Activated naive CD4-positive, alpha-beta T cell treated with anti-CD3 and anti-CD28 coated beads, Interleukin-2, amount 50 U/mL, for 24 hours (primary cell): ENCODE data around the gene DSTN.

Experiments
- H3K27ac Mint-ChIP-seq: one replicate; pipeline ENCODE4 v1.8.0; 2021; ENCODE audit warnings: mild to moderate bottlenecking, mixed read lengths
- H3K27me3 Mint-ChIP-seq: one replicate; pipeline ENCODE4 v1.8.0; 2021; ENCODE audit warnings: mixed read lengths
- H3K36me3 Mint-ChIP-seq: one replicate; pipeline ENCODE4 v1.8.0; 2021; ENCODE audit warnings: mixed read lengths
- H3K4me1 Mint-ChIP-seq: one replicate; pipeline ENCODE4 v1.8.0; 2021; ENCODE audit warnings: mixed read lengths
- H3K4me3 Mint-ChIP-seq: one replicate; pipeline ENCODE4 v1.8.0; 2021; ENCODE audit warnings: mild to moderate bottlenecking, mixed read lengths
- H3K9me3 Mint-ChIP-seq: one replicate; pipeline ENCODE4 v1.8.0; 2021; ENCODE audit warnings: mixed read lengths

Gene DSTN

DNA sequence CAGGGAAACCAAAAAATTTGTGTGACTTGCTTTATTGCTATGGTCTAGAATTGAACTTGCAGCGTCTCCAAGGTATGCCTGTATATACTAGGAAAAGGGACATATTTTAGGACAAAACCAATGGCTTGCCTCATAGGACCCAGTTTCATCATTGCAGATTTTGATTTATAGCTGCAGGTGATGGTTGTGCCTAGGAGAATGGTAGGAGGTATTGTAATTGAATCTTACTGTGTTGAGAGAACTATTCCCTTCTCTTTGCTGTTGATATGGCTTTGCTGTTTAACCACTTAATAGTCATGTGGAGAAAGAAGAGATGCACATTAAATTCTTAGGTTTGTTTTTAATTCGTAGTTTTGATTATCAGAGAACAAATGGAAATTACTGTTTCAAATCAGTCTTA is 16.4 kb downstream of the DSTN start:
- Mint-ChIP-seq H3K4me3 (no peak overlapping the region), H3K27ac (no peak overlapping the region), H3K4me1 (peaks cover 46% of the 10 kb centered on the region), H3K27me3 (no peaks in the 10 kb centered on the region), H3K36me3 (peaks cover 5% of the 10 kb centered on the region), H3K9me3 (no peaks in the 10 kb centered on the region)

DNA sequence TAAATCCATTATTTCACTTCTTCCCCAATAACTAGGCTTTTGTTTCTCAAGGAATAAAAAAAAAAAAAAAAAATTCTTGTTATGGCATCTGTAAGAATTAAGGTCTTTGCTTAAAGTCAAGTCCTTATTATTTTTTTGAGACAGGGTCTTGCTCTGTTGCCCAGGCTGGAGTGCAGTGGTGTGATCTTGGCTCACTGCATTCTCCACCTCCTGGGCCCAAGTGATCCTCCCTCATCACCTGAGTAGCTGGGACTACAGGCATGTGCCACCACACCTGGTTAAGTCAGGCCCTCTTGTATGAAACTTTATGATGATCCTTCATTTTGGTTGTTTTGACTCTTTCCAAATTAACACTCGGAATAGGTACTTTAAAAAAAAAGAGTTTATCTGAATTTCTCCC is 17.3 kb downstream of the DSTN start:
- Mint-ChIP-seq H3K36me3 (peaks cover 6% of the 10 kb centered on the region), H3K27ac (no peak overlapping the region), H3K9me3 (no peaks in the 10 kb centered on the region), H3K4me3 (no peak overlapping the region), H3K27me3 (no peaks in the 10 kb centered on the region), H3K4me1 (peaks cover 47% of the 10 kb centered on the region)

DNA sequence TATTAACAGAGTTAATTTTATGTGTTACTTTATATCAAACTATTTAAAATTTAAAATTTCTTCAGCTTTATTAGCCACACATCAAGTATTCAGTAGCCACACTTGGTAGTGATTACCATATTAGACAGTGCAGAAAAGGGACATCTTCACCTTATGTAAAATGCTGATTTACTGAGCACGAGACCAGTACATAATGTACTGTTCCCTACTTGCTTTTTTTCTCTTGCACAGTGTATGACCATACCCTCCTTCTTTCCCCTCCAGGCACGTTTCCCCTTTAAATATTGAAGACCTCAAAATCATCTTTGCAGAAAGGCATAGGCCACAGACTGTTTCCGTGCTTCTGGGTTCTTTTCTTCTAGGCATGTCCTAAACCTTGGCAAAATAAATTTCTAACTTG is 17.9 kb downstream of the DSTN start:
- Mint-ChIP-seq H3K4me1 (peaks cover 43% of the 10 kb centered on the region), H3K36me3 (peaks cover 4% of the 10 kb centered on the region), H3K4me3 (no peak overlapping the region), H3K27me3 (no peaks in the 10 kb centered on the region), H3K27ac (no peak overlapping the region), H3K9me3 (no peaks in the 10 kb centered on the region)

DNA sequence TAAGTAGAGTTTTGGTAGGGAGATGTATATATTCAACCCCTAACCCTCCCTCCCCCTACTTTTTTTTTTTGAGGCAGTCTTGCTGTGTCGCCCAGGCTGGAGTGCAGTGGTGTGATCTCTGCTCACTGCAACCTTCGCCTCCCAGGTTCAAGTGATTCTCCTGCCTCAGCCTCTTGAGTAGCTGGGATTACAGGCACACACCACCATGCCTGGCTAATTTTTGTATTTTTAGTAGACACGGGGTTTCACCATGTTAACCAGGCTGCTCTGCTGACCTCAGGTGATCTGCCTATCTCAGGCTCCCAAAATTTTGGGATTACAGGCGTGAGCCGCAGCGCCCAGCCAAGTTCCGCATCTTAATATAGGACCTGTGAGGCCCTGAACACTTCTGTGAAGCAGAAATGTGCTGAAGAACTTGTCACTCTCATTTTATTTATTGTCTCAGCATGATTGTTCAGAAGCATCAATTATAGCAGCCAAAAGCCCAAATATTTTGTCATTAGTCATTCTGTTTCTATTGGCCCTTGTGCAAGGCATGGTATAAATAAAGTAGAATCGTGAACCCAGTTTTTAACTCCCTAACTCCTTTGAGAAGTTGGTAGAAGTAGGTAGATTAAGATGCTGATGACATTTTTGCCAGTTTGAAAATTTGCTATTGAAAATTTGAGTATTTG is 19.4 kb downstream of the DSTN start:
- no peaks in the 10 kb centered on the region for H3K27me3 Mint-ChIP-seq
- H3K36me3 Mint-ChIP-seq, result peaks cover 8% of the 10 kb centered on the region
- H3K4me1 Mint-ChIP-seq, result peaks cover 48% of the 10 kb centered on the region
- no peaks in the 10 kb centered on the region for H3K9me3 Mint-ChIP-seq
- no peak overlapping the region for H3K4me3 Mint-ChIP-seq
- no peak overlapping the region for H3K27ac Mint-ChIP-seq

DNA sequence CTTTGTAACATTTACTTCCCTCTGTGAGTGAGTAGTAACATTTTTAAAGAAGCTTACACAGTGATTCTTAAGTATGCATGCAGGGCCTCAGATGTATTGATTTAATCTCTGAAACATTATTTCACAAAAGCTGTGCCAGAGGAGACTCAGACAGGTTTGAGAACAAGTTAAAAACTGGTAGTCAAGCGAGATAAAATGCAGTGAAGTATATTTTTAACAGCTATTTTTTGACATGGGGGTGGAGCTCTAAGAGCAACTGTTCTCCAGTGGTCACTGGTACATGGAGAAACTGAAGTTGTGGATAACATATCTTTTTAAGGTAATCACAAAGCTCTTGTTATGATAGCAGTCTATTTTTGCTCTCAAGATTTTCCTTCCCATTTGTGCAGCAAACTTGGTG is 20.4 kb downstream of the DSTN start:
- H3K4me1 Mint-ChIP-seq, result peaks cover 51% of the 10 kb centered on the region
- H3K4me3 Mint-ChIP-seq, result no peak overlapping the region
- no peak overlapping the region for H3K27ac Mint-ChIP-seq
- peaks cover 8% of the 10 kb centered on the region for H3K36me3 Mint-ChIP-seq
- H3K27me3 Mint-ChIP-seq, result no peaks in the 10 kb centered on the region
- no peaks in the 10 kb centered on the region for H3K9me3 Mint-ChIP-seq

DNA sequence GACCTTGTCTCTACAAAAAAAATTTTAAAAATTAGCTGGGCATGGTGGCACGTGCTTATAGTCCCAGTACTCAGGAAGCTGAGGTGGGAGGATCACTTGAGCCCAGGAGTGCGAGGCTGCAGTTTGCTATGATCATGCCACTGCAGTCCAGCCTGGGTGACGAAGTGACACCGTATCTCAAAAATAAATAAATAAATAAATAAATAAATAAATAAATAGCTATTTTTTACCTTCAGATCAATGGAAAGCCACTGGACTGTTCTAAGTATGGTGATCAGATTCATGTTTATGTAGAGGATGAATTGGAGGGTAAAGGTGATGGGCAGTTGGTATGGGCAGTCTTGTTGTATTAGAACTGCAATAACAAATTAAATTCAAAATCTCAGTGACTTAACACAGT is 24.0 kb downstream of the DSTN start:
- H3K36me3 Mint-ChIP-seq, result peaks cover 24% of the 10 kb centered on the region
- H3K27me3 Mint-ChIP-seq, result no peaks in the 10 kb centered on the region
- H3K4me1 Mint-ChIP-seq, result peaks cover 66% of the 10 kb centered on the region
- H3K4me3 Mint-ChIP-seq, result no peak overlapping the region
- H3K27ac Mint-ChIP-seq, result no peak overlapping the region
- no peaks in the 10 kb centered on the region for H3K9me3 Mint-ChIP-seq

DNA sequence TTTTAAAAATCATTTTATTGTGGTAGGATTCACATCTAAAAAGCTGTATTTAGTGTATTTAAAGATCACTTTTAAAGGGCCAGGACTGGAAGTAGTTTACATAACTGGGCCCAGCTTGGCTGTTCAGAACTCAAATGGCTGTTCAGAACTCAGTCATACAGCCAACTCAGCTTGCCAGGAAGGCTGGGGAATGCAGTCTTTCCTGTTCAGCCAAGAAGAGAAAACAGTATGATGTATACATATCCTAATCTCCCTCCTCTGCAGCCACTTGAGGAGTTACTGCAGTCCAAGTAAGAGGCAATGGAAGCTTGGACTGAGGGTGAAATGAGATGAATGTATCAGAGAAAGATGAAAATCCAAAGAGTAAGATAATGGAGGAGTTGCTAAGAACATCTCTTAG is 24.6 kb downstream of the DSTN start:
- H3K9me3 Mint-ChIP-seq, result no peaks in the 10 kb centered on the region
- H3K4me3 Mint-ChIP-seq, result no peak overlapping the region
- peaks cover 24% of the 10 kb centered on the region for H3K36me3 Mint-ChIP-seq
- H3K4me1 Mint-ChIP-seq, result peaks cover 64% of the 10 kb centered on the region
- H3K27ac Mint-ChIP-seq, result no peak overlapping the region
- H3K27me3 Mint-ChIP-seq, result no peaks in the 10 kb centered on the region

DNA sequence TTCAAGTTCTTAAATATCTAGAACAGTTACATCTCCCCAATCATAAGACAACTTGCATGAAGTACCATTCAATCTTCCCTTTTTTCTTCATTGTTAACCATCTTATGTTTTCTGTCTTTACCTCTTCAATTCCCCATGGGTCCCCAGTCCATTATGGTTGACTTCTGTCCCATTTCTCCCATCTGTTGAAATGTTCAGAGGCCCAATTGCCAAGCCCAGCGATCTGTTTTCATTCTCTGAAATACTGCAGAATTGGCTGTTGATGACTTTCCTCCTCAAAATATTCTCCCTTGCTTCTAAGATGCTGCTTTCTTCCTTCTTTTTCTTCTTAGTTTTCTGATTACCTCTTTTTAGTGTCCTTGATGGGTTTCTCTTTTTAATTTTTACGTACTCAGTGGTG is 26.0 kb downstream of the DSTN start:
- H3K27me3 Mint-ChIP-seq, result no peaks in the 10 kb centered on the region
- H3K36me3 Mint-ChIP-seq, result peaks cover 22% of the 10 kb centered on the region
- H3K9me3 Mint-ChIP-seq, result no peaks in the 10 kb centered on the region
- peaks cover 55% of the 10 kb centered on the region for H3K4me1 Mint-ChIP-seq
- no peak overlapping the region for H3K4me3 Mint-ChIP-seq
- no peak overlapping the region for H3K27ac Mint-ChIP-seq

DNA sequence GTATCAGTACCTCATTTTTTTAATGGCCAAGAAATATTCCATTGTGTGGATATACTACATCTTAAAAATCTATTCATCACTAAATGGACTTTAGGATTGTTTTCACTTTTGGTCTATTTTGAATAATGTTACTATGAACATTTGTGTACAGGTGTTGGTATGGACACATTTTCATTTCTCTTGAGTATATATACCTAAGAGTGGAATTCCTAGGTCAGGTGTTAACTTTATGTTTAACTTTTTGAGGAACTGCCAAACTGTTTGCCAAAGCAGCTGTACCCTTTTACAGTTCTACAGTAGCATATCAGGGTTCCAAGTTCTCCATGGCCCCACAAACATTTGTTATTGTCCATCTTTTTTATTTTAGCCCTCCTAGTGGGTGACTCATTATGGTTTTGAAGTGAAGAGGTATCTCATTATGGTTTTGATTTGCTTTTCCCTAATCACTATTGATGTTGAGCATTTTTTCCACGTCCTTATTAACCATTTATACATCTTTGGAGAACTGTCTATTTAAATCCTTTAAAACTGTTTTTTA is 28.2 kb downstream of the DSTN start:
- Mint-ChIP-seq H3K4me3 (no peak overlapping the region), H3K4me1 (peaks cover 49% of the 10 kb centered on the region), H3K27ac (no peak overlapping the region), H3K27me3 (no peaks in the 10 kb centered on the region), H3K9me3 (no peaks in the 10 kb centered on the region), H3K36me3 (peaks cover 23% of the 10 kb centered on the region)

DNA sequence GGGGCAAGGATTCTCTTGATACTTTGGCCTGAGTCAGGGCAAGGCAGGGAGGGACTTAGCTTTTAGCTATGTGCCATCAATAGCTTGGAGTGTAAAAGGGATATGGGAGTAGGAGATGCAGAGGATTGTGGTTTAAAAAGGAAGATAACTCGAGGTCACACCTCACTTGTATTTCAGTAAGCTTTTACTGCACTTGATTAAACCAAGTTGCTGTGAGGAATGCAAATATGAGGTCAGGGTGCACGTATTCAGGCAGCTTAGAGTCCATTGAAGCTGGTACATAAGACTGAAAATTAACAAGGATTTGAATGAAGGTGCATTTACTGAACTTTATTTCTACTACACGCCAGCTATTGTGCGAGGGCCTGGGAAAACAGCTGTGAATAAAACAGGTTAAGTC is 32.1 kb downstream of the DSTN start:
- H3K4me3 Mint-ChIP-seq, result no peak overlapping the region
- no peak overlapping the region for H3K27ac Mint-ChIP-seq
- no peaks in the 10 kb centered on the region for H3K27me3 Mint-ChIP-seq
- H3K9me3 Mint-ChIP-seq, result no peaks in the 10 kb centered on the region
- peaks cover 16% of the 10 kb centered on the region for H3K36me3 Mint-ChIP-seq
- peaks cover 18% of the 10 kb centered on the region for H3K4me1 Mint-ChIP-seq

DNA sequence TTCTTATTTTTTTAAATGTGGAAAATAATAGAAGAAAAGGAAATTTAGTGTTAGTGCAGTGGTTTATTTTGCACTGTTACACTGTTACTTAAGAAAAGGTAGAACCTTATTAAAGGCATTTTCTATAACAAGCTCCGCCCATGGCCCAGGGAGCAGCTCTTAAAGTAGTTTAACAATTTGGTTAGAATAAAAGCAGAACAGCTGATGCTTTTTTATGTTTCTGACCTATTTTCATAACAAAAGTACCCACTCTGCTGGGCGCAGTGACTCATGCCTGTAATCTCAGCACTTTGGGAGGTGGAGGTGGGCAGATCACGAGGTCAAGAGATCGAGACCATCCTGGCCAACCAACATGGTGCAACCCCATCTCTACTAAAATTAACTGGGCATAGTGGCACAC is 32.6 kb downstream of the DSTN start:
- no peak overlapping the region for H3K4me3 Mint-ChIP-seq
- H3K9me3 Mint-ChIP-seq, result no peaks in the 10 kb centered on the region
- H3K27ac Mint-ChIP-seq, result no peak overlapping the region
- peaks cover 11% of the 10 kb centered on the region for H3K36me3 Mint-ChIP-seq
- H3K4me1 Mint-ChIP-seq, result peaks cover 12% of the 10 kb centered on the region
- H3K27me3 Mint-ChIP-seq, result no peaks in the 10 kb centered on the region

DNA sequence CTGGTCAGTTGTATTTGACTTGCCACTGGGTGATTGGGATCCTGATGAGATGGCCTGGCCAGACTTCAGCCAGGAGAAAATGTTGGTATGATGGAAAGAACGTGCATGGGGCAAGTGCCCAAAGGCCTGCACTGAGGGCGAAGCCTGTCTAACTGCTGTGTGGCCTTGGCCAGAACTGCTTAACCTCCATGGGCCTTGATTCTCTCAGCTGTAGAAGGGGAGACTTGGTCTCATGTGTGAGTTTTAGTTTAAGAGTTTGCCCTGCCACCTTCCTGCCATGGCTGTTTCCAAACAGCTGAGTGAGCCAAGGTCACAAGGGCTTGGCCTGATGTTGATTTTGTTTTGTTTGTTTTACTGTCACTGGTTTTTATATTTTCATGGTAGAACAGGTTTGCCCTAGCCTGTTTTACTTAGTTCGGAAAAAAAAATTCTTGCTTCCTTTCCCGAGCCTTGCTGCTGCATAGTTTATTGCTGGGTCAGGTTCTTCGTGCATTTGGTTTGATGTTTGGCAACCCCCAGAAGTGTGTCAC is 35.3 kb downstream of the DSTN start:
- no peak overlapping the region for H3K4me3 Mint-ChIP-seq
- no peaks in the 10 kb centered on the region for H3K27me3 Mint-ChIP-seq
- no peaks in the 10 kb centered on the region for H3K9me3 Mint-ChIP-seq
- H3K4me1 Mint-ChIP-seq, result peaks cover 21% of the 10 kb centered on the region
- no peak overlapping the region for H3K27ac Mint-ChIP-seq
- peaks cover 10% of the 10 kb centered on the region for H3K36me3 Mint-ChIP-seq

DNA sequence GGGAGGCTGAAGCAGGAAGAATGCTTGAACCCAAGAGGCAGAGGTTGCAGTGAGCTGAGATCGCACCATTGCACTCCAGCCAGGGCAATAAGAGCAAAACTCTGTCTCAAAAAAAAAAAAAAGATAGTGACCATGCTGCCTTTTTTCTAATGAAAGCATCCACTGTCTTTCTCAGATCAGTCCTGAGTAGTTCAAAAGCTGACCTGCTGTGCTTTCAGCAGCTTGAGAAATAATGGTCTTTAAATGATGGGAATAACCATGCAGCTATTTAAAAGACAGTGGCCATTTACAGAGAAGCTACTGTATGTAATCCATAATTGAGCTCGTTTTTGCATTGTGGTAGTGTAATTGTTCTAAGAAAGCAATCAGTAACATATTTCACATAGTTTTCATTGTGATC is 36.1 kb downstream of the DSTN start:
- Mint-ChIP-seq H3K9me3 (no peaks in the 10 kb centered on the region), H3K4me3 (no peak overlapping the region), H3K36me3 (peaks cover 10% of the 10 kb centered on the region), H3K27ac (no peak overlapping the region), H3K27me3 (no peaks in the 10 kb centered on the region), H3K4me1 (peaks cover 27% of the 10 kb centered on the region)

DNA sequence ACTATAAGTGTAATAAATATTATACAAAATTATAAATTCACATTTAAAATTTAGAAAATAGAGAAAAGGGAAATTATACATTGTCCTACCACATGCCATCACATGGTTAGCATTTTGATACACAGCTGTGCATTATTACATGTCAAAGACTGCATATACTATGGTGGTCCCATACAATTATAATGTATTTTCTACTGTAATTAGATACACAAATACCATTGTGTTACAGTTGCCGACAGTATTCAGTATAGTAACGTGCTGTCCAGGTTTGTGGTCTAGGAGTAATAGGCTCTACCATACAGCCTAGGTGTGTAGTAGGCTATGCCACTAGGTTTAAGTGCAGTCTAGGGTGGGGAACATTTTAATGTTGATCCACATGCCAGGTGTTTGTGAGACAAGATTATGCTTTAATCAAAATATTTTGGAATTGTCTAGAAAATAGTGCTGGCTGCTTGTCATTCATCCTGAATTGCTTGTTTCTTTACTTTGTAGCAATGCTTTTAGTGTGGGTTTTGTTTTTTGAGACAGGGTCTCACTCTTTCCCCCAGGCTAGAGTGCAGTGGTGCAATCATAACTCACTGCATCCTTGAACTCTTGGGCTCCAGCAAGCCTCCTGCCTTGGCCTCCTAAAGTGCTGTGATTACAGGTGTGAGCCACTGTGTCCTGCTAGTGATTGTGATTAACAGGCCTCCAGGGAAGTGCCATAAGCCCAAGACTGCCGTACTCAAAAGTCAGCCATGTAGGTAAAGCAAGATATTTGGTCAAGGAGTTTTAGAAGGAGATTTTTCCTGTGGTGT is 39.0 kb downstream of the DSTN start:
- H3K36me3 Mint-ChIP-seq, result peaks cover 5% of the 10 kb centered on the region
- H3K27me3 Mint-ChIP-seq, result no peaks in the 10 kb centered on the region
- no peak overlapping the region for H3K4me3 Mint-ChIP-seq
- H3K27ac Mint-ChIP-seq, result peak overlapping the region; percentile 80
- no peaks in the 10 kb centered on the region for H3K9me3 Mint-ChIP-seq
- H3K4me1 Mint-ChIP-seq, result peaks cover 32% of the 10 kb centered on the region

DNA sequence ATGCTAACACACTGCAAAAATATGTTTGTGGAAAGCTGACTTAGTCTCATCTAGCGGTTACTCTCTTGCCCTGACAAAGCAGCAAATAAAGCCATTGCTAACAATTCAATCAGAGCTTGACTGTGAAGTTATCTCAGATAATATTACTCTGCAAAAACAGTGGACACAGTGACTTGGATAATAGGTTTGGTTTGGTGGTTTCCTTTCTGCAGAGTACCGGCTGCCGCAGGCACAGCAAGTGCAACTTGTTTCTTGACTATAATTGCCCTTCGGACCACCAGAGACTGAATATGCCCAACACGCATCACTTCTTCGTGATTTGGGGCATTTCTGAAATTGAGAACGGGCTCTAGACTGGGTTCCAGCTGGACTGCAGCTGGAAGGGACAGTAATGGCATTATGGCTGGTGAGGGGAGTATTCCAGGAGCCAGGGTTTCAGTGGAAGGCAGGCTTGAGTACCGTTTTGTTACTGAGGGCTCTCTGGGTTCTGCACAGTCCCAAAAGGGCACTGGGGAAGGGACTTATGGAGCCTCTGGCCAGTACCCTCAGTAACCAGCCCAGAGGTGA is 40.0 kb downstream of the DSTN start:
- H3K4me3 Mint-ChIP-seq, result peak overlapping the region; percentile 42
- peaks cover 5% of the 10 kb centered on the region for H3K36me3 Mint-ChIP-seq
- H3K4me1 Mint-ChIP-seq, result peaks cover 32% of the 10 kb centered on the region
- H3K27me3 Mint-ChIP-seq, result no peaks in the 10 kb centered on the region
- no peaks in the 10 kb centered on the region for H3K9me3 Mint-ChIP-seq
- peak overlapping the region; percentile 95 for H3K27ac Mint-ChIP-seq
